KMS-11 (cell line): ENCODE measurements around the gene DDX51.

ENCODE experiments used
- H2AFZ ChIP-seq: fragments of 200-600 bp; sonication (generic); 2 replicates; pipeline ENCODE4 v1.6.1; 2016; ENCODE audit warnings: antibody characterized with exemption, mixed run types, low read depth
- H3K27ac ChIP-seq: fragments of 200-600 bp; sonication (generic); 2 replicates; pipeline ENCODE4 v1.6.1; 2016; ENCODE audit warnings: mild to moderate bottlenecking, mixed run types
- H3K27me3 ChIP-seq: fragments of 200-600 bp; sonication (generic); 2 replicates; pipeline ENCODE4 v1.6.1; 2017; ENCODE audit warnings: mild to moderate bottlenecking, low read depth, mixed run types, moderate library complexity; ENCODE audit not compliant: insufficient read depth
- H3K36me3 ChIP-seq: fragments of 200-600 bp; sonication (generic); 2 replicates; pipeline ENCODE4 v1.6.1; 2017; ENCODE audit warnings: mild to moderate bottlenecking, mixed run types; ENCODE audit not compliant: insufficient read depth
- H3K4me1 ChIP-seq: fragments of 200-600 bp; sonication (generic); 2 replicates; pipeline ENCODE4 v1.6.1; 2016; ENCODE audit warnings: mild to moderate bottlenecking, low read depth, mixed run types; ENCODE audit not compliant: poor library complexity, severe bottlenecking
- H3K4me2 ChIP-seq: fragments of 200-600 bp; sonication (generic); 2 replicates; pipeline ENCODE4 v1.7.0; 2016; ENCODE audit warnings: mild to moderate bottlenecking, mixed run types
- H3K4me3 ChIP-seq: fragments of 200-600 bp; sonication (generic); IDR thresholded peaks from 2 replicates; pipeline ENCODE4 v1.6.1; 2017; ENCODE audit warnings: low read depth, low read length, mixed read lengths; ENCODE audit not compliant: insufficient read depth
- H3K79me2 ChIP-seq: fragments of 200-600 bp; sonication (generic); 2 replicates; pipeline ENCODE4 v1.6.1; 2016; ENCODE audit warnings: low read depth, mixed run types; ENCODE audit not compliant: insufficient read depth
- H3K9ac ChIP-seq: fragments of 200-600 bp; sonication (generic); 2 replicates; pipeline ENCODE4 v1.6.1; 2016; ENCODE audit warnings: mild to moderate bottlenecking, mixed run types
- H4K20me1 ChIP-seq: fragments of 200-600 bp; sonication (generic); 2 replicates; pipeline ENCODE4 v1.6.1; 2016; ENCODE audit warnings: mild to moderate bottlenecking, mixed run types; ENCODE audit not compliant: insufficient read depth
- CTCF ChIP-seq: fragments of 200-600 bp; sonication (generic); conservative IDR thresholded peaks from 2 replicates; pipeline ENCODE4 v1.6.1; 2017; ENCODE audit warnings: low read depth, mild to moderate bottlenecking, antibody characterized with exemption, low read length, moderate library complexity, mixed read lengths

DDX51 gene

DNA sequence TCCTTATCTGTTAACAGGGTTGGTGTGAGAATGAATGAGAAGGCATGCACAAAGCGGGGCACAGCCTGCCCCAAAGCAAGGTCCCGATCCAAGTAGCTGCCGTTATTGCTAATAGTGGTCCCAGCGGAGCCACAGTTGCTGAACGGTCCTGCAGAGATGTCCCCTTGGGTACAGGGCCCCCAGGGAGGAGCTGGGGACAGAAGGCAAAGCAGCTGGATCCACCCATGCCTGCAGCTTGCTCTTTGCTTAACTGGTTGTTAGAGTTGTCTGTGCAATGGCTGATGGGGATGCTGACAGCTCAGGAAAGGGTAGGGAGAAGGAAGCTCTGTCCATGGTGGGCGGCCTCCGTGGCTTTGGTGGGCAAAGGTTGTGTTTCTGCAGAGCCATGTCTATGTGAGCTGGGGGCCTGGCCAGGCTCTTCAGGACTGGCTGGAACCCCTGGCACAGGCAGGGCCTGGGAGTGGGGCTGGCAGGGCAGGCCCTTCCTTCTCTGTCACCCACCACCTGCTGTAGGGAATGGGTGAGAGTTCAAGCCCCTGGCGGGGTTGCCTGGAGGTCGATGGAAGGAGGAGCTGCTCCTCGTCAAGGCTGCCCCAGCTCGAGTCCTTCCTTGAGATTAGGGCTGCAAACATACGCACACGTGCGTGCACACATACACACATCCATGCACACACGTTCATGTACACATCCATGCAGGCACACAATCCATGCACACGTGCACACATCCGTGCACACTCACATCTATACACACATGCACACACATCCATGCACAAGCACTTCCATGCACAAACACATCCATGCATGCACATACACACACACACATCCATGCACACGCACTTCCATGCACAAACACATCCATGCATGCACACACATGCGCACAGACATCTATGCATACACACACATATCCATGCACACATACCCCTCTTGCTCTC is 35.6 kb upstream of the DDX51 start:
- Histone ChIP-seq H3K36me3 (no peaks in the 10 kb centered on the region), H4K20me1 (no peaks in the 10 kb centered on the region), H3K9ac (no peak overlapping the region), H3K4me2 (no peak overlapping the region), H3K79me2 (no peaks in the 10 kb centered on the region), H2AFZ (no peak overlapping the region), H3K4me3 (no peak overlapping the region), H3K27ac (no peak overlapping the region), H3K4me1 (no peaks in the 10 kb centered on the region), H3K27me3 (peaks cover 8% of the 10 kb centered on the region; the same call in 1 of the 2 replicates)
- TF ChIP-seq CTCF: no peak

DNA sequence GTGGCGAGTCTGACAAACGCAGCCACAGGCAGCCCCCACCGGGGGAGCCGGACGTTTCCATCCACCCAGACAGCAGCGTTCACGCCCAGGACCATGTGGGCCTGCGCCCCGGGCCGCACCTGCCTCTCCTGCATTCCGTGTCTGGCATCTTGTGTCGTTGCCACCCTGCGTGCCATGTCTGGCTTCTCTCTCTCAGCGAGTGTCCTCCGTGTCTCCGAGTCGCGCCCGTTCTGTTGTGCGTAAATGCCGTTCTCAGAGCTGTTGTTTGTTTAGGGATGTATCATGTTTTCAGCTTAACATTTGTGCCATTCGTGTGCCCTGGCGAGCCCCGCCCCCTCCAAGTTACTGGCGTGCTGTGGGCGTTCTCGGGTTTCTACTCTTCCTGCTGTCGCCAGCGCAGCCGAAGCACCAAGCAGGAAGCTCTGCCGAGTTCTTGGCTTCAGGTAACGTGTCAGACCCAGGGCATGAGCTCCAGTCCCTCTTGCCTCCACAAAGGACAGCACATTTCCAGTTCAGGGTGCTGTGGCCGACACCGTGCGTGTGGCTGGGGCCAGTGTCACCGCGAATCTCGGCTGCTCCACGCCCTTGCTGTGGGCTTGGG is 34.8 kb upstream of the DDX51 start:
- no peaks in the 10 kb centered on the region for H3K36me3 ChIP-seq
- no peaks in the 10 kb centered on the region for H3K4me1 ChIP-seq
- no peak overlapping the region for H3K27ac ChIP-seq
- no peak overlapping the region for H3K4me2 ChIP-seq
- no peak for TF ChIP-seq CTCF
- H2AFZ ChIP-seq: no peak overlapping the region
- H3K79me2 ChIP-seq: no peaks in the 10 kb centered on the region
- H3K9ac ChIP-seq: no peak overlapping the region
- H3K4me3 ChIP-seq: no peak overlapping the region
- no peaks in the 10 kb centered on the region for H4K20me1 ChIP-seq
- peaks cover 6% of the 10 kb centered on the region; the same call in 1 of the 2 replicates for H3K27me3 ChIP-seq

DNA sequence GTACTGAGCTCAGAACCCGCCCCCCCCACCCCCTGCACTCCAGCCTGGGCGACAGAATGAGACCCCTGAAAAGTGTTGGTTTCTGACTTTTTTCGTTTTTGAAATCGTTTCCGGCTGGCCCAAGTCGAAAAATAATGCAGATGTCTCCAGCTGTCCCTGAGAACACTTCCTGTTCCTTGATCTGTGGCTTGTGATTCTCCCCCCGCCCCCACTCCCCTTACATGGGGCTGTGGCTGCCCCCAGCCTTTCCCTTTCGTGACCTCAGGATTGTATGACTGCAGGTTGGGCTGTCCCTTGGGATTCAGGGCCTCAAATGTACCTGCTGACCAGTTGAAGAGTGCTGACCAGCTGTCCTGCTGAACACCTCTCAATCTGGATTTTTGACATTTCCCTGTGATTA is 34.2 kb upstream of the DDX51 start:
- Histone ChIP-seq H3K36me3 (no peaks in the 10 kb centered on the region), H3K27me3 (peaks cover 6% of the 10 kb centered on the region; the same call in 1 of the 2 replicates), H3K79me2 (no peaks in the 10 kb centered on the region), H3K4me3 (no peak overlapping the region), H3K27ac (no peak overlapping the region), H3K4me1 (no peaks in the 10 kb centered on the region), H4K20me1 (no peaks in the 10 kb centered on the region), H3K4me2 (no peak overlapping the region), H2AFZ (no peak overlapping the region), H3K9ac (no peak overlapping the region)
- TF ChIP-seq CTCF: no peak

DNA sequence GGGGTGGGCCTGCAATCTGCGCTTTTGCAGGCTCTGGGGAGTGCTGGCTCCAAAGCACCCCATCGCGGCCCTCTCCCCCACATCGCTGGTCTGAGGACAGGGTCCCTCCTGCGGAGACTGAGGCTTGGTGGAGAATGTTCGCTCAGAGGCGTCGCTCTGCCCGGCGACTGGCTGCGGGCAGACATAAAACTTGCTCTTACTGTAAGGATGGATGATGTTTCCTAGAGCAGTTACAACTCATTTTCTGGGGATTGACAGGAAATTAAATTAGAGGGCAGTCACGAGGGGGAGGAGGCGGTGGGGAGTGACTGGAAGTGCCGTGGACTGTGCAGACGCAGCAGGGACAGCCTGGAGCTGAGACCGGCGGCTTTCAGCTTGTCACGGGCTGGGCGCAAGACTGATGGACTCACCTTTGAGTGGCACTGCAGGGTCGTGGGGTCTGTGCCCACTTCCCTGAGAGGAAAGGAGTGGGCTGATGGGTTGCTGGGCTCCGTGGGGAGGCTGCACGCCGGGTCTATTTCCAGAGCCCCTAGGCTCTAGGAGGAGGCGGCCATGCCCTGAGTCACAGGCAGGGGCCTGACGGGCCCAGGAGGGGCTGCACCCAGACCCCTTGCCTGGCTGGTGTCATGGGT is 32.9 kb upstream of the DDX51 start:
- H3K4me3 ChIP-seq: no peak overlapping the region
- H3K36me3 ChIP-seq: no peaks in the 10 kb centered on the region
- no peak overlapping the region for H3K4me2 ChIP-seq
- no peaks in the 10 kb centered on the region for H3K4me1 ChIP-seq
- H3K79me2 ChIP-seq: no peaks in the 10 kb centered on the region
- no peak overlapping the region for H2AFZ ChIP-seq
- H3K27me3 ChIP-seq: peaks cover 6% of the 10 kb centered on the region; the same call in 1 of the 2 replicates
- no peaks in the 10 kb centered on the region for H4K20me1 ChIP-seq
- H3K27ac ChIP-seq: no peak overlapping the region
- no peak for TF ChIP-seq CTCF
- no peak overlapping the region for H3K9ac ChIP-seq
